ENCODE data around the gene TOMM20.
"Not testable (repeated sequence)": the region's sequence is repeated elsewhere in the genome, so short reads cannot be mapped to it uniquely, and the experiment has no call there.

TOMM20 gene
- 176 to 187 reads per million in 2 donors for total RNA-seq

GRCh38 chr1:235128456-235129328 lies at the start of gene TOMM20:
Gene TOMM20 (minus strand): TSS chr1:235128837. CDS start chr1:235128715, 122 bp downstream.
- peak; percentile 85 to 98 (median 92) for DNase-seq

- no peak for DNase-seq
Measured at GRCh38 chr1:235176486-235176885, 47.8 kb upstream of the TOMM20 start.

GRCh38 chr1:235169986-235170385 lies 41.3 kb upstream of the TOMM20 start:
- no peak for DNase-seq

- no peak for DNase-seq
Measured at GRCh38 chr1:235168375-235168774, 39.7 kb upstream of the TOMM20 start.

GRCh38 chr1:235161685-235162327 lies 33.2 kb upstream of the TOMM20 start:
- no peak for DNase-seq

- peak; percentile 86 to 93 (median 89) for DNase-seq
Measured at GRCh38 chr1:235160957-235161684, 32.5 kb upstream of the TOMM20 start, which contains the start of gene RBM34. Gene RBM34 (minus strand): TSS chr1:235161250. CDS start chr1:235161226, 24 bp downstream.

GRCh38 chr1:235160383-235160956 lies 31.8 kb upstream of the TOMM20 start:
- peak in 1 of 5 experiments; percentile 86 for DNase-seq

GRCh38 chr1:235159930-235160329 lies 31.3 kb upstream of the TOMM20 start:
- peak in 1 of 5 experiments; percentile 40 for DNase-seq

- DNase-seq: not testable (repeated sequence)
Measured at GRCh38 chr1:235159284-235159683, 30.6 kb upstream of the TOMM20 start.

- no peak for DNase-seq
Measured at GRCh38 chr1:235158680-235159079, 30.0 kb upstream of the TOMM20 start.

GRCh38 chr1:235157150-235157549 lies 28.5 kb upstream of the TOMM20 start:
- DNase-seq: no peak

- DNase-seq: no peak
Measured at GRCh38 chr1:235156740-235157139, 28.1 kb upstream of the TOMM20 start.

GRCh38 chr1:235156265-235156664 lies 27.6 kb upstream of the TOMM20 start:
- DNase-seq: no peak

GRCh38 chr1:235152235-235152634 lies 23.6 kb upstream of the TOMM20 start:
- DNase-seq: no peak

GRCh38 chr1:235151033-235151432 lies 22.4 kb upstream of the TOMM20 start:
- peak in 1 of 5 experiments; percentile 60 for DNase-seq

- no peak for DNase-seq
Measured at GRCh38 chr1:235149824-235150223, 21.2 kb upstream of the TOMM20 start.

GRCh38 chr1:235147269-235147668 lies 18.6 kb upstream of the TOMM20 start:
- peak in 1 of 5 experiments; percentile 43 for DNase-seq

- DNase-seq: no peak
Measured at GRCh38 chr1:235145639-235146038, 17.0 kb upstream of the TOMM20 start.

- no peak for DNase-seq
Measured at GRCh38 chr1:235142991-235143390, 14.4 kb upstream of the TOMM20 start.

- no peak for DNase-seq
Measured at GRCh38 chr1:235139315-235139714, 10.7 kb upstream of the TOMM20 start.

- DNase-seq: peak in 1 of 5 experiments; percentile 48
Measured at GRCh38 chr1:235138821-235139220, 10.2 kb upstream of the TOMM20 start.

- DNase-seq: no peak
Measured at GRCh38 chr1:235136111-235136510, 7.5 kb upstream of the TOMM20 start.

- DNase-seq: no peak
Measured at GRCh38 chr1:235134171-235134570, 5.5 kb upstream of the TOMM20 start.
